Stimulated activated CD8-positive, alpha-beta memory T cell treated with anti-CD3 and anti-CD28 coated beads, Interleukin-15, amount 100 ng/mL, for 1 hour (primary cell): ENCODE results near the gene DHX16.
"Not testable (repeated sequence)": the region's sequence is repeated elsewhere in the genome, so short reads cannot be mapped to it uniquely, and the experiment has no call there.

Experiments used
- DNase-seq: peaks from one replicate; pipeline ENCODE4 v3.0.0-alpha.2; 2020; ENCODE audit warnings: low read depth

The DHX16 gene

DNA sequence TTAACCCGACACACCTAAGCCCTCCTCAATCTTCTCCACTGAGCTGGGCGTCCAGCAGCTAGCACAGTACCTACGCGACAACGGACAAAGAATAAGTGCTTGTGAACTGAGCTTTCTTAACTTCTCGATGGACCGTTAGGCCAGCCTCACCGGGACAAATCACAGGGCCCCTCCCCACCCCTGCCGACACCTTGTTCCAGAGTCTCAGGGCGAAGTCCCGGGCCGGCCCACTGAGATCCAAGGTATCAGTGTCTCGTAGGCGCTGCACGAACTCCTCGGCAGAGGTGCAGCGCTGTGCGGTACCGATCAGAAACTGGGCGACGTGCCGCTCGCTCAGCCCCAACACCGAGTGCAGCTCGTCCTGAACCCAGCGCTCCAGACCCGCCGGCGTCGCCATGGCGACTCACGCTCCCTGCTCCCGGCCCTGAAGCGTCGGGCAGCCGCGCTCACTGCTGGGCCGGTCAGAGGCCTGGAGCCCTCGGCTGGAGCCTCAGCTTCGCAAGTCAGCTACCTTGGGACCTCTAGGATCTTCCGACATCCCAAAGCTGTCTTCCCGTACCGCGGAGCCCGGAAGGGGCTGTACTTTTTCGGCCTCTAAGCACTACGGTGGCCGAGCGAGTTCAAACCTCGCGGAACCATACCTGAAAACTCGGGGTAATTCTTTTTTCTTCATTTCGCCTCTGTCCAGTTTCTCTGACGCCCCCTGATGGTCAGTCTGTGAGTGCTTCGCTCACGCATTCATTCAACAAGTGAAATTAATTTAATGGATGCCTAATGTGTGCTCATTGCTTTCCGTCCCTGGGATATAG, at the start of gene DHX16:
Gene DHX16 (minus strand): TSS at position 562 of the 809 bp plus-strand sequence. CDS start 165 bp downstream, at position 397.
- peak; percentile 81 for DNase-seq

DNA sequence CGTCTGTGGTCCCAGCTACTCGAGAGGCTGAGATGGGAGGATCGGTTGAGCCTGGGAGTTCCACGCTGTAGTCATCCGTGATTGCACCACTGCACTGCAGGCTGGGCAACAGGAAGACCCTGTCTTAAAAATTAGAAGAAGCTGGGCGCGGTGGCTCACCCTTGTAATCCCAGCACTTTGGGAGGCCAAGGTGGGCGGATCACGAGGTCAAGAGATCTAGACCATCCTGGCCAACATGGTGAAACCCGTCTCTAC, 49.1 kb upstream of the DHX16 start:
- DNase-seq: not testable (repeated sequence)

GRCh38 chr6:30721198-30722024, 48.6 kb upstream of the DHX16 start:
- DNase-seq: peak; percentile 88

DNA sequence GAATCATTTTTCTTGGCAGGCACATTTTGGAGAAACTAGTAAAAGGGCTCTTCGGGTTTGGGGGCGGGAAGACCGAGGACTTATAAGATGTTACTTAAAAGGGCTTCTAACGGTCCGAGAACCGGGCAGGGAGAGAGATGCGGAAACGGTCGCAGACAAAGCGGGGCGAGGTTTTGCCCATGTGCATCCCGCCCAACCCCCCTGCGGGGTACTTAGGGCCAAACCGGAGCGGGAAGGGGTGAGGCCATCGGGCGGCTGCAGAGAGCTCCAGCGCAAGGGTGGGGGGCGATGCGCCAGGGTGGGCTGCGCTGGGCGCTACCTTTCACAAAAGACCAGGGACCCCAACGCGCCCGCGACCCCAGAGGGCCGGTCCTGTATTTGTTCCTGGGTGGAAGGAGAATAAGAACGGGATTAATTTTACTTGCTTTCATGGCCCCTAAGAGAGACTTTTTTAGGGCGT, 48.0 kb upstream of the DHX16 start:
- DNase-seq: no peak

DNA sequence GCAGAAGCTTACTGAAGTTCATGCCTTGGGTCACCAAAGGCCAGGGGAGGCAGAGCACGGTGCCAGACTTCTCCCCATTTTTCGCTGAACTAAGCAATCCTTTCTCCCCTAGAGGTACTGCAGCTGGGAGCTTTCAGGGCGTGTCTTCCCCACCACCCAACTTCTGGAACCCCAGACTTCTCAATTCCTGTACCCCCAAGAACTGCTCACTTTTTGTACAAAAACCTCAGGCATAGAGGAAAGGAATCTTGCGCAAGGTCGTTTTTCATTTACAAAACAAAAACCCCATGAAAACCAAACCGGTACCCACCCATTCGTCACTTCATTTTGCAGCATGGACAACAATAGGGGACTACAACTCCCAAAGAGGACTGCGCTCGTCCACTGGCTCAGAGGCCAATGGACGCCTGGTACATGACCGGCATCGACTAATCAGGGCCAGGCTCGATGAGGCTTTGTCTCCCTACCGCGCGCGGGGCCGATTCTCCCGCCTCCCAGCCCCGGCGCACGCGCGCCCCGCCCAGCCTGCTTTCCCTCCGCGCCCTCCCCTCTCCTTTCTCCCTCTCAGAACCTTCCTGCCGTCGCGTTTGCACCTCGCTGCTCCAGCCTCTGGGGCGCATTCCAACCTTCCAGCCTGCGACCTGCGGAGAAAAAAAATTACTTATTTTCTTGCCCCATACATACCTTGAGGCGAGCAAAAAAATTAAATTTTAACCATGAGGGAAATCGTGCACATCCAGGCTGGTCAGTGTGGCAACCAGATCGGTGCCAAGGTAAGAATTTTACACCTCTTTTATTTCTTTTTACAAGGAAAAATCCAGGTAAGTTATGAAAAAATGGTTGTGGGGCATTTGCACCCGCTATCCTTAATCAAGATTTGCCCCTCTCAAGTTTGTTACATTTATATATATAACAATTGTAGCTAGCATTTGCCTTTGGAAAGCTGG, 47.3 kb upstream of the DHX16 start, which contains the start of gene TUBB:
Gene TUBB (plus strand): TSS at position 562 of the 947 bp plus-strand sequence. CDS start 155 bp downstream, at position 717.
- peak; percentile 87 for DNase-seq

DNA sequence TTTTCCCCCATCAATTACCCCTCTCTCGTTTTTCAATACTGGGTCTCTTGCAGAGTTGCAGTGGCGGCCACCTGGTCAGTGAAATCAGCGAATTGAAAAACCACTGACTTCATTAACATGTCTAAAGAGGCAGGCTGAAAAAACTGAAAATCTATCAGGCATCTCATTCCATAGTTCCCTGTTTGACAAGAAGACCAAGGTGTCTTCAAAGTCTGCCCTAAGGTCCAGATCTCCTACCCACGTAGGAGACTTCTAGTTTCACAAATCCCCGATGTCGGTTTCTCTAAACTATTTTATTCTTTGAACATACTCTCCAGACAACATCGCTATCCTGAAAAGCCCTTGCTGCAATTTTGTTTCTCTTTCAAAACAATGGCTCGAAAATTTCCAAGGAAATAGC, 46.5 kb upstream of the DHX16 start:
- DNase-seq: no peak

GRCh38 chr6:30717845-30718720, 45.3 kb upstream of the DHX16 start:
- not testable (repeated sequence) for DNase-seq

GRCh38 chr6:30717129-30717844, 44.5 kb upstream of the DHX16 start, which contains the start of gene MDC1:
MDC1 (minus strand) TSS chr6:30717281; CDS start chr6:30715175, 2,106 bp downstream.
- DNase-seq: peak; percentile 96

DNA sequence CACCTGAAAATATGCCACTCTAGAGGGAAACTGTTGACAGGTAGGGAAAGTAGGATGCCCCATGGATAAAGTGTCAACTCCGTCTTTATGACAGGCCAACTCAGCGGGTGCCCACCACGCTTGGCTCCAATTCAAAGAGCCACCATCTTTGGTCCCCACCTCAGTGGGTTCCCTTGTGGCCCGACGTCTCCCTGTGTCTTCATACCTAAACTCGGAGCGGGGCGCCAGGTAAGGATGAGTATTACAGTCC, 44.0 kb upstream of the DHX16 start:
- no peak for DNase-seq

DNA sequence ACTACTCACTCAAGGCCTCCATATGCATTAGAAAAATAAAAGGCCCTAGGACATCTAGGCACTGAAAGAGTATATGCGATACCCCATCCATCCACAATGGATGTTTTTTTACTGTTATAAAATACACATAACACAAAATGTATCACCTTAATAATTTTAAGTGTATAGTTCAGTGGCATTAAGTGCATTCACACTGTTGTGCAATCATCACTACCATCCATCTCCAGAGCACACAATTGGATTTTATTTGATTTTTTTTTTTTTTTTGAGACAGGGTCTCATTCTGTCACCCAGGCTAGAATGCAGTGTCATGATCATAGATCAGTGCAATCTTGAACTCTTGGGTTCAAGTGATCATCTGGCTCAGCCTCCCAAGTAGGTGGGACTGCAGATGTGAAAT, 41.5 kb upstream of the DHX16 start:
- DNase-seq: no peak

DNA sequence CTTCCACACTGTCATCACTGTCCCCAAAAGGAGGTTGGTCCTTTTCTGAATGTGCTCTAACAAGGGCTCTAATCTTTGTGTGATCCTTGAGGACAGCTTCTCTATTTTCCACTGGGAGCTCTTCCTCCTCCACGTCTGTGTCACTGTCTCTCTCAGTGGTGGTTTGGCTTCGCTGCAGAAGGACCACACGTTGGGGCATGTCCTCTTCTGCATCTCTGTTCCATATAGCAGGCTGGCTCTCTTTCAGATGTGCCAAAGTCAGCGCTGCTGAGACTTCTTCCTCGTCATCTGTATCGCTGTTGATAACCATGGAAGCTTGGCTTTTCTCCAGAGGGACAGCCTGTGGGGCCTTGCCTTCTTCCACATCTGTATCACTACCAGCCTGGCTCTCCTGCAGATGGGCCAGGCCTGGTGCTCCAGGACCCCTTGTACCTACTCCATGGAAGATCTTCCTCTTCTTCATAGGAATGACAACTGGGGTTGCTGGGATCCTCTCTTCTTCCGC, 39.7 kb upstream of the DHX16 start:
- DNase-seq: no peak

GRCh38 chr6:30711758-30712380, 39.1 kb upstream of the DHX16 start:
- DNase-seq: no peak

GRCh38 chr6:30709101-30709868, 36.5 kb upstream of the DHX16 start:
- no peak for DNase-seq

DNA sequence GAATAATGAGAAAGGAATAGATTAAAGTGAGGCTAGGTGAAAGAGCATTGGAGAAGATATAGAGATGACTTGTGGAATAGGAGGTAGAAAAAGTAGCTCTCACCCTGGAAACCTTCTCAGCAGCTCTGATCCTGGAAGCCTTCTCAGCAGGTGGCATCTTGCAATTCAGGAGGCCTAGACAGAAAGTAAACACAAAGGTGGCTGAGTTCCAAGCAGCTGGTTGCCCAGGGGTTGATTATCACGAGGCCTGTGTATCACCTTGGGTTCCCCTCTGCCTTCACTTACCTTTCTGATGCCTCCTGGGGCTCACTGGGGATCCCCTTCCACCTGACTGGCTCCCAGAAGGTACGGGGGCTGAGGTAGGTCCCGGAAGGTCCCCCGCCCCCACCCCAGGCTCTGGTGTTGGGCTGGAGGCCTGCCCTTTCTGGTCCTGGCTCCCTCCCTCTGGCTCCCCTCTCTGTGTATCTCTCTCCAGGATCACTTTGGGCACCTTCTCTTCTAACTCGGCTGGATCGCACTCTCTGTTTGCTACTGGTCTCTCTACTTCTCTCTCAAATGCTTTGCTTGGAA, 34.6 kb upstream of the DHX16 start:
- DNase-seq: no peak

DNA sequence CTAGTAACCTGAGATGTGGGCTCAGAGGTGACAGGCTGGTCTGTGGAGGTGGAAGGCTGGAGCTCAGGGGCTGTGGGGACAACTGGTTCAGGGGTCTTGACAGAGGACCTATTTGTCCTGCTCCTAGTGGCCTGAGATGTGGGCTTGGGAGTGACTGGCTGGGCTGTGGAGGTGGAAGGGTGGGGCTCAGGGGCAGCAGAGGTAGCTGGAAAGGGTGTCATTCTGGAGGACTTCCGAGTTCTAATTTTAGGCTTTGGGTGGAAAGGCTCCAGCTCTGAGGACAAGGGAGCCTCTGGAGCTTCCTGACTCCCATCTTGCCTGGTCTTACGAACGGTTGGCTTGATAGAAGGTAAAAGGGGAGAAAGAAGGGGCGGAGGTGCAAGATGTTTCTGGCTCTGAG, 32.8 kb upstream of the DHX16 start:
- DNase-seq: no peak

DNA sequence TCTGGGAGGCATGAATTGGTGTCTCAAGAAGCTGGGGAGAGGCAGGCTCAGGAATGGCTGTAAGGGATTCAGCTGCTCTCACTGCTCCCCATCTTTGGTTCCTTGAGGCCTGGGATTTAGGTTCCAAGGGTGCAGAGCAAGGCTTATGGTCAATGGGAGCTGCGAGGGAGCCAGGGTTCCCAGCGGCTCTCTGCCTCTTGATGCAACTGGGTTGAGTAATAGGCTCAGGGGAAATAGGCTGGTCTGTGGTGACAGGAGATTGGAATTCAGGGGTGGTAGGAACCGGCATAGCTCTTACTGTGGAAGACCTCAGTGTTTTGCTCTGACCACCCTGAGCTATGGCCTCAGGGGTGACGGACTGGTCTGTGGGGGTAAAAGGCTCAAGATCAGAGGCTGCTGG, 31.0 kb upstream of the DHX16 start:
- no peak for DNase-seq

DNA sequence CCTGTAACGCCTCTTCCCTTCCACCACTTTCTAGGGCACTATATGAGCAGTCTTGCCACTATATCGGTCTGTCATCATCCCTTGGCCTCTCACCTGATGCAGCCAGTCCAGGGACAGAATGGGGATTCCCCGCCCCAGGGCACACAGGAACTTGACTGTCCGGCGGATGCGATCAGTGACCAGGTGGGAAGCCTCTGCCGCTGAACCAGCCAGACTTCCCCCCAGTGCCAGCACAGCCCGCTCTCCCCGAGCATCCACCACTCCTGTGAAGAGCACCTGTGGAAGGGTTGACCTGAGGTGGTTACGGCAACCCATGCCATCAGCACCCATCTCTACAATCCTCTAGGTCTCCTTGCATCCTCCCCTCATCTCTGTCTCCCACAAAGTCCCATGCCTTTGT, 30.2 kb upstream of the DHX16 start:
- DNase-seq: no peak

DNA sequence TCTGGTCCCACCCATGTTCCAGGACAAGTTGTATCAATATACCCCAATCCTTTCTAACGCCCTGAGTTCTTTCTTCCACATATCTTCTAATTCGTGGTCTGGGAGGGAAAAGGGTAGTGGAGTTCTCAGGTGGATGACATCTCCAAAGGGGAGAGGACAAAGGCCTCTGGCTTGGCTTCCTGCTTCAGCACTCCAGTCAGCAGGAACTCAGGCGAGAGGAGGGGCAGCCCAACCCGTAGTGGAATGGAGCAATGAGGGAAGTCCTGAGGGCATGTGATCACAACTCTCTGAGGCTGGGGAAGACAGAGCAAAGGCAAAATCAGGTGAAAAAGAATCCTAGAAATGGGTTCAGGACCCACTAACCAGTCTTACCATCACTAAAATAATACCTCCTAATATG, 27.5 kb upstream of the DHX16 start:
- DNase-seq: no peak

DNA sequence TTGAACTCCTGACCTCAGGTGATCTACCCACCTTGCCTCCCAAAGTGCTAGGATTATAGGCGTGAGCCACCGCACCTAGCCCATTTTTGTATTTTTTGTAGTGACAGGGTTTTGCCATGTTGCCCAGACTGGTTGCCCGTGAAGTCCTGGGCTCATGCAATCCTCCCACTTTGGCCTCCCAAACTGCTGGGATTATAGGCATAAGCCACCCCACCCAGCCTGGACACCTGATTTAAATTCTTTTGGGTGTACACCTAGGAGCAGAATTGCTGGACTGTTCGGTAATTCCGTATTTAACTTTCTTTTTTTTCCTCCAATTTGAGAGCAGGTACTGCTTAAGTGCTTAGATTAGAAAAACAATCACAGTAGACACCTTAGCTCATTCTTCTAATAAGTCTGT, 23.6 kb upstream of the DHX16 start:
- DNase-seq: no peak
